ENCODE measurements around the gene CEP164. TPM values are rescaled to one million over a fixed set of nuclear protein-coding genes. Genes with fewer than 3 reads are reported as not detected.

Gene CEP164
- total RNA-seq, 2 experiments from 2014 or later = 23.9 to 24.6 TPM

DNA sequence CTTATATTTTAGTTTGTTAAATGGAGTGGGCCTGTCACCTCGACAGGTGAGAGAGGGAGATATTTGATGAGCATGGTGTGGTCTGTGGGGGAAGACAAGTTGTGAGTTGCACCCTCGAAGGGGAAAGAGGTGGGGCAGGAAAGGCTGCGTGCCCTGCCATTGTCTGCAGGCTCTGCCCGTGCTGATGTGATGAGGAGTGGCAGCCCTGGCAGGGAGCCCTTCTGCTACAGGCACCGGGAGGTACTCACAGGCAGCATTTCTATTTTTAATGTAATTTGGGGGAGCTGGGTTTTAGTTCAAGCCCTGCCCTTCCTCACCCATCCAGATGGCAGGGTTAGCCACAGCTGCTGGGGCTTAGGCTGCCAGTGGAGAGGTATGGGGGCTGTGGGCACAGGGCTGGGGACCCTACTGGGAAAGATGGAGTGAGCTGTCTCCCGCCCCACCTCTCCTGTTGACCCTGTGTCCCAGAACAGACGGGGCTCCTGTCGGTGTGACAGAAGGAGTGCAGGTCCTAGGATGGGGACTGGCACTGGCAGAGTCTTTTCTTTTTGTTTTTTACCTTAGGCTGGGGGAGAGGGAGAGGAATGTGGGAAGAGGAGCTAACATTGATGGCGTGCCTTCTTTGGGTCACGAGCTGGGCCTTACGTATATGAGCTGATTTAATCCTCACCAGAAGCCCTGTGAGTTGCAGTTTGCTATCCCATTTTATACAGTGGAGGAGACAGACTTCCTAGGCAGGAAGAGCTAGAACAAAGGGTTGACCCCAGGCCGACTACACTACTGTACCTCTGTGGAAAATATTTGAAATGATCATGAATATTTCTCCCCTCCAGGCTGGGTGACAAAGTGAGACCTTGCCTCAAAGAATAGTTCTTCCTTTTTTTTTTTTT, 51.6 kb downstream of the CEP164 start:
- no peak for DNase-seq
- Mint-ChIP-seq H3K4me1 (ENCODE audit: low read depth) (no peaks in the 10 kb centered on the region), H3K36me3 (ENCODE audit: low read depth) (peaks cover 9% of the 10 kb centered on the region), H3K27me3 (ENCODE audit: low read depth) (no peaks in the 10 kb centered on the region), H3K27ac (no peak overlapping the region), H3K9me3 (no peaks in the 10 kb centered on the region), H3K4me3 (no peak overlapping the region)
- intact Hi-C loops (cut with micrococcal nuclease) = no loop called here
- CTCF ChIA-PET = no interaction called here

DNA sequence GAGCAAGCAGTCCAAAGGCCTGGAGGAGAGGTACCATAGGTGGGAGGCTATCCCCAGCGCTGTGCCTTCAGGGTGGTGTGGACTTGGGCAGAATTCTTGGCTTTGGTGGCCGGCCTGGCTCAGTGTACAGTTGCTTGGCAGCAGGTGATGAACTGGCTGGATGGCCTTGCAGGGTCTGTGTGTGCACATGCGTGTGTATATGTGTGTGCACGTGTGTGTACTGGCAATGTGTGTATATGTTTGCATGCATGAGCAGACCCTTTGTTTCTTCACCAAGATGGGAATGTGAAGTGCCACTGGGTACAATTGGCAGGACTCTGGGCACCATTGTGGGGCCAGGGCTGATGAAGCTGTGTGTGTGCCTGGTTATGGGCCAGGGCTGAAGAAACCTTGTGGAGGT, 53.0 kb downstream of the CEP164 start:
- peaks cover 8% of the 10 kb centered on the region for H3K36me3 Mint-ChIP-seq (ENCODE audit: low read depth)
- no peaks in the 10 kb centered on the region for H3K9me3 Mint-ChIP-seq
- H3K4me1 Mint-ChIP-seq (ENCODE audit: low read depth) = no peaks in the 10 kb centered on the region
- CTCF ChIA-PET = interaction anchor here (1.0 kb wide), 1 partner anchor 14 kb away, joined by 4 read pairs; no protein-coding TSS in a partner anchor
- no peak overlapping the region for H3K4me3 Mint-ChIP-seq
- no peaks in the 10 kb centered on the region for H3K27me3 Mint-ChIP-seq (ENCODE audit: low read depth)
- H3K27ac Mint-ChIP-seq = no peak overlapping the region
- intact Hi-C loops (cut with micrococcal nuclease) = no loop called here
- DNase-seq = no peak

DNA sequence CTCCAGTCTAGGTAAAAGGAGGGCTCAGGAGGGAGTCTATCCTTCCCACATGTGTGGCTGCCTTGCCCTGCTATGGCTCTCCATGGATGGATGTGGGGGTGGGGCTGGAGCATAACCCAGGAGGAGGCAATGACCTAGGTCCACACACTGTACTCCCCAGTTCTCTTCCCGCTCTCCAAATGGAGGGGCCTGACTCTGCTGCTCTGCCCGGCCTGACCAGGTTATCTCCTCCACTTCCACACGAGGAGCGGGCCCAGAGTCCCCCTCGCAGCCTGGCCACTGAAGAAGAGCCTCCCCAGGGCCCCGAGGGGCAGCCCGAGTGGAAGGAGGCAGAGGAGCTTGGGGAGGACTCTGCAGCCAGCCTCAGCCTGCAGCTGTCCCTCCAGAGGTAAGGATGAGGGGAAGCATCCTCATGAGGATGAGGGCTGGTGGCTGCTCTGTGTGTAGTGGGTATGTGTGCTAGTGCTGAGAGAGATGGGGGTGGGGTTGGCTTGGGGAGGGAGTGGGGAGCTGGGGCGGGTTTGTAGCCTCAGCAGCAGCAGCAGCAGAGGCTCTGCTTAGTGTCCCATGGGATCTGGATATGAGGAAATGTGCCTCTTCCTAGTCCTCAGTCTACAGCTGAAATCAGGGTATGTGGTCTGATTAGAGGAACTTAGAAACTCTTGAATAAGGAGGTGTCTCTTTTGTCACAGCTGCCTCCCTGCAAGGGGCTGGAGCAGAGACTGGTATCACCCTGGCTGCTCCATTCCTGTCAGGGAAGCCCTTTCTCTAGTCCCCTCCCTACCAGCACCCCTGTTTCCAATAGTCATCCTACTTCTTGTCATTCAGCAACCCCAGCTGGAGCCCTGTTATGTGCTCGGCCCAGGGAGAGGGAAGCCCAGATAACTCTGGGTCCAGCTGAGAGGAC, 54.1 kb downstream of the CEP164 start:
- Mint-ChIP-seq H3K4me1 (ENCODE audit: low read depth) (no peaks in the 10 kb centered on the region), H3K27me3 (ENCODE audit: low read depth) (no peaks in the 10 kb centered on the region), H3K27ac (no peak overlapping the region), H3K9me3 (no peaks in the 10 kb centered on the region), H3K4me3 (no peak overlapping the region), H3K36me3 (ENCODE audit: low read depth) (peaks cover 3% of the 10 kb centered on the region)
- intact Hi-C loops (cut with micrococcal nuclease) = no loop called here
- CTCF ChIA-PET = no interaction called here
- DNase-seq = no peak

DNA sequence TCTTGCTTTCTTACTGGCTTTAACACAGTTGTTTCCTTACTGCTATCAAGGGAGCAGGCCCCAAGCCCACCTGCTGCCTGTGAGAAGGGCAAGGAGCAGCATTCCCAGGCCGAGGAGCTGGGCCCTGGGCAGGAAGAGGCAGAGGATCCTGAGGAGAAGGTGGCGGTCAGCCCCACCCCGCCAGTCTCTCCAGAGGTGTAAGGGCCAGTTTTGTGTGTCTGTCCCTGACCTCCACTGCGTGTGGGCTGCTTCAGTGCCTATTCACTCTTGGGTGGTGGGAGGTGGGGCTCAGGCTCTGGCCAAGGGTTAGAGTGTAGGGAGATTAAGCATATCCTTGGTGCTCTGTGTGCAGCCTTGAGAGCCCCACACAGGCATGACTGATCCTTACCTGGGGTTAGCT, 55.1 kb downstream of the CEP164 start:
- intact Hi-C loops (cut with micrococcal nuclease) = no loop called here
- no peak for DNase-seq
- Mint-ChIP-seq H3K27ac (peak overlapping the region; percentile 19), H3K27me3 (ENCODE audit: low read depth) (no peaks in the 10 kb centered on the region), H3K9me3 (no peaks in the 10 kb centered on the region), H3K4me3 (no peak overlapping the region), H3K4me1 (ENCODE audit: low read depth) (no peaks in the 10 kb centered on the region), H3K36me3 (ENCODE audit: low read depth) (peaks cover 3% of the 10 kb centered on the region)
- CTCF ChIA-PET = interaction anchor here (1.1 kb wide), 1 partner anchor 43 kb away, joined by 3 read pairs; no protein-coding TSS in a partner anchor

DNA sequence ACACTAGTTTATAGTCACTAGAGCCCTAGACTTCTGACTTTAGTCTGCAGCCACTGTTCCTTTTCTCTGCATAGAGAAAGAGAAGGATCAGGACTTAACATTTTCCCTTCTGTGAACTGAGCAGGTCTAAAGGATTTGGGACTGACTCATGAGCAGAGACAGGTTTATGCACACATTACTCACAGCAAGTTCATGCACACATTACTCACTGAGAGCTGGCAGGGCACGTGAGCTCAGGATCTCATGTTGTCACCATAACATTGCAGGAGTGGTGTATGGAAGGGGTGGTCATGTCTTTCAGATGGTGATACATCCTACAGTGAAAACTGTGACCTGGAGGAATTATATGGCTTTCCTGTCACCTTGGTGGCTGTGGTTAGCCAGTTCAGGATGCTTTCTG, 56.4 kb downstream of the CEP164 start:
- no peak overlapping the region for H3K27ac Mint-ChIP-seq
- peaks cover 6% of the 10 kb centered on the region for H3K36me3 Mint-ChIP-seq (ENCODE audit: low read depth)
- CTCF ChIA-PET = no interaction called here
- no peaks in the 10 kb centered on the region for H3K4me1 Mint-ChIP-seq (ENCODE audit: low read depth)
- no peak for DNase-seq
- no peaks in the 10 kb centered on the region for H3K9me3 Mint-ChIP-seq
- no peaks in the 10 kb centered on the region for H3K27me3 Mint-ChIP-seq (ENCODE audit: low read depth)
- H3K4me3 Mint-ChIP-seq = no peak overlapping the region
- intact Hi-C loops (cut with micrococcal nuclease) = no loop called here

DNA sequence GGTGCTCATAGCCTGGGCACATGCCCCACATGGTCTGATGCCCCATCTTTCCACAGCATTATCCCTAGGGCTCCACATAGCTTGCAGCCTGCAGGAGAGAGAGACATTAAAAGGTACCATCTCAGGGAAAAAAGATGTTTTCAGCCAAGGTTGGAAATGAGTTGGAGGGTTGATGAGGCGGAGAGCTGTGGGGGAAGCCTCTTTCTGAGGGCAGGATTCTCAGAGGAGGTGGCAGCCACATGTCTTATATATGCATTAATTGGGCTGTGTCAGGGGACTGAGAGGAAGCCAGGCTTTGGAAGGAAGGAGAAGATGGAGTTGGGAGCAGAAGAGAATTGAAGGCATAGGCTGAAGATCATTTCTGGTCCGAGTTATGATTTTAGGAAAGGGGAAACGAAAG, 57.8 kb downstream of the CEP164 start:
- Mint-ChIP-seq H3K4me3 (no peak overlapping the region), H3K4me1 (ENCODE audit: low read depth) (no peaks in the 10 kb centered on the region), H3K27ac (no peak overlapping the region), H3K27me3 (ENCODE audit: low read depth) (no peaks in the 10 kb centered on the region), H3K9me3 (no peaks in the 10 kb centered on the region), H3K36me3 (ENCODE audit: low read depth) (peaks cover 11% of the 10 kb centered on the region)
- DNase-seq = no peak
- intact Hi-C loops (cut with micrococcal nuclease) = no loop called here
- CTCF ChIA-PET = interaction anchor here (1.2 kb wide), 1 partner anchor 41 kb away, joined by 3 read pairs; no protein-coding TSS in a partner anchor

DNA sequence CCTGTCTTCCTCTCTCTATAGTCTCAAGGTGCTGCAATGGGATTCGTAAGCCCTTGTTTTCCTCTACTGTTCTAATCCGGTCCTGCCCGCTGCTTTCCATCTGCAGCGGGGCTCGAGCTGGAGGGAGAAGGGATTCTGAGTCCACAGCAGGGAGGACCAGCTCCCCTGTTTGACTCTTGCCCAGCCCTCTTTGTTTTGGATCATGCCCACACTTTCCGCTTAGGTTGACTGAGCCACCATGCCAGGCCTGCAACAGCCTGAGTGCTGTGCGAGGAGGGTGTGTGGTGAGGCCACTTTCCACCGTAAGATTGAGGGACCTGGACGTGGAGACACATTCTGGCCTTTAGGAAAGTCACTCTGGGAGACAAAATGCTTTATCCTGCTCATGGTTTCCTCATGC, 58.3 kb downstream of the CEP164 start:
- Mint-ChIP-seq H3K36me3 (ENCODE audit: low read depth) (peaks cover 11% of the 10 kb centered on the region), H3K27ac (no peak overlapping the region), H3K4me1 (ENCODE audit: low read depth) (no peaks in the 10 kb centered on the region), H3K9me3 (no peaks in the 10 kb centered on the region), H3K27me3 (ENCODE audit: low read depth) (no peaks in the 10 kb centered on the region), H3K4me3 (no peak overlapping the region)
- intact Hi-C loops (cut with micrococcal nuclease) = no loop called here
- DNase-seq = no peak
- CTCF ChIA-PET = interaction anchor here (1.2 kb wide), 1 partner anchor 40 kb away, joined by 3 read pairs; no protein-coding TSS in a partner anchor

DNA sequence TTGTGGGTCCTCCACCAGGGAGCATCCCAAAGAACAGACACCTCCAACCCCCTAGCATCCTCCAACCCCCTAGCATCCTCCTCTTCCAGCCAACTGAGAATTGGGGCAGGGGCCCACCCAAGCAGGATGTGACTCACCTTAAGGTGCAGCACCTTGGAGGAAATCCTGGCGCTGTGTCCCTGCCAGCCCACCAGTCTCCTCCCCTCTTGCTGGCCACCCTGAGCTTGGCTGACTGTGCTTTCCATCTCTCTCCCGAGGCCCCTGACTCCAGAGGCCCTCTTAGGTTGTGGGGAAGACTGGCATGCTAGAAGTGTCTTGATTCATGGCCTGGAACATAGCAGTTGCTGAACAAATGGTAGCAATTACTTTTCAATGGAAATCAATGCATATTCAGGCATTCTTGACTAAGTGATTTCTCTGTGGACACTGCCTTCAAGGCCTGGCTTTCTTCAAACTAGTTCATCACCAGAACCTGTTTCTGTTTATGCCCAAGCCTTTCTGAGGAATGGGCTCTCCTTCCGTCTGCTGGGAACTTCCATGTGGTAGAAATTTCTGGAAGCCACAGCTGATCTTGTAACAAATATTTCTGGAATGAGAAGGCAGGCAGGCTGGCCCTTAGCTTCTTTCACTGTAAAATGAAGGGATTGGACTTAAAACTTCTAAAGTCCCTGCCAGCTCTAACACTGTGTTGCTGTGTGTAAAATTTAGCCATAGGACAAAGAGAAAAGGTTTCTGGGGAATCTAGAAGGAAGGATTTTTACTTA, 60.5 kb downstream of the CEP164 start:
- H3K27ac Mint-ChIP-seq = no peak overlapping the region
- H3K27me3 Mint-ChIP-seq (ENCODE audit: low read depth) = no peaks in the 10 kb centered on the region
- H3K4me1 Mint-ChIP-seq (ENCODE audit: low read depth) = no peaks in the 10 kb centered on the region
- no peak overlapping the region for H3K4me3 Mint-ChIP-seq
- intact Hi-C loops (cut with micrococcal nuclease) = no loop called here
- H3K9me3 Mint-ChIP-seq = no peaks in the 10 kb centered on the region
- no peak for DNase-seq
- H3K36me3 Mint-ChIP-seq (ENCODE audit: low read depth) = peaks cover 19% of the 10 kb centered on the region
- CTCF ChIA-PET = interaction anchor here (0.7 kb wide), 1 partner anchor 936 kb away, joined by 3 read pairs; no protein-coding TSS in a partner anchor

DNA sequence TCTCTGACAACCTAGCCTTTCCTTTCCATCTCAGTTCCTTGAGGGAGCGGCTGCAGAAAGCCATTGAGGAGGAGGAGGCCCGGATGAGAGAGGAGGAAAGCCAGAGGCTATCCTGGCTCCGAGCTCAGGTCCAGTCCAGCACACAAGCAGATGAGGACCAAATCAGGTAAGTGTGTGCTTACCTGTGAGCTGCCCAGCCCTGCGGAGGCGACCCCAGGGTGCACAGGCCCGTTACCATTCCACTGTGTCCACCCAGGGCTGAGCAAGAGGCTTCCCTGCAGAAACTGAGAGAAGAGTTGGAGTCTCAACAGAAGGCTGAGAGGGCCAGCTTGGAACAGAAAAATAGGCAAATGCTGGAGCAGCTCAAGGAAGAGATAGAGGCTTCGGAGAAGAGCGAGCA, 63.1 kb downstream of the CEP164 start:
- Mint-ChIP-seq H3K4me3 (no peak overlapping the region), H3K4me1 (ENCODE audit: low read depth) (no peaks in the 10 kb centered on the region), H3K9me3 (no peaks in the 10 kb centered on the region), H3K27ac (no peak overlapping the region), H3K36me3 (ENCODE audit: low read depth) (peaks cover 29% of the 10 kb centered on the region), H3K27me3 (ENCODE audit: low read depth) (no peaks in the 10 kb centered on the region)
- DNase-seq = no peak
- intact Hi-C loops (cut with micrococcal nuclease) = no loop called here
- CTCF ChIA-PET = interaction anchor here (0.7 kb wide), 1 partner anchor 696 kb away, joined by 8 read pairs; no protein-coding TSS in a partner anchor

DNA sequence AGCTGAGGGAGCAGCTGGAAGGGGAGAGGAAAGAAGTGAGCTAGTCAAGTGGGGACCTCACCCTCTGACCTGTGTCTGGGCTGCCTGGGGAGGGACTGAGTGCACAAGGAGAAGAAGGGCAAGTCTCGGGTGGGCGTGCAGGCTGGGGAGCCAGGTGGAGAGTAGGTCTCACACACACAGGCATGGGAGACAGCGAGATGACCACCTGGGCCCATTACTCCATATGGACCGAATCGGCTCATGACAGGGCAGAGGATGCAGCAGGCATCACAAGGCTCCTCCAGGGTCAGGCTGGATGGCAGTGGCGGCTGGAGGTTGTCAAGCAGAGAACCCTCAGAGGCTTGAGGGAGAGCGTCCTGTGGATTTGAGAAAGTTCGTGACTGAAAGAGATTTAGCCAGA, 63.5 kb downstream of the CEP164 start:
- Mint-ChIP-seq H3K4me1 (ENCODE audit: low read depth) (no peaks in the 10 kb centered on the region), H3K36me3 (ENCODE audit: low read depth) (peaks cover 33% of the 10 kb centered on the region), H3K27ac (no peak overlapping the region), H3K27me3 (ENCODE audit: low read depth) (no peaks in the 10 kb centered on the region), H3K4me3 (no peak overlapping the region), H3K9me3 (no peaks in the 10 kb centered on the region)
- intact Hi-C loops (cut with micrococcal nuclease) = no loop called here
- DNase-seq = no peak
- CTCF ChIA-PET = interaction anchor here (0.7 kb wide), 1 partner anchor 696 kb away, joined by 8 read pairs; no protein-coding TSS in a partner anchor

DNA sequence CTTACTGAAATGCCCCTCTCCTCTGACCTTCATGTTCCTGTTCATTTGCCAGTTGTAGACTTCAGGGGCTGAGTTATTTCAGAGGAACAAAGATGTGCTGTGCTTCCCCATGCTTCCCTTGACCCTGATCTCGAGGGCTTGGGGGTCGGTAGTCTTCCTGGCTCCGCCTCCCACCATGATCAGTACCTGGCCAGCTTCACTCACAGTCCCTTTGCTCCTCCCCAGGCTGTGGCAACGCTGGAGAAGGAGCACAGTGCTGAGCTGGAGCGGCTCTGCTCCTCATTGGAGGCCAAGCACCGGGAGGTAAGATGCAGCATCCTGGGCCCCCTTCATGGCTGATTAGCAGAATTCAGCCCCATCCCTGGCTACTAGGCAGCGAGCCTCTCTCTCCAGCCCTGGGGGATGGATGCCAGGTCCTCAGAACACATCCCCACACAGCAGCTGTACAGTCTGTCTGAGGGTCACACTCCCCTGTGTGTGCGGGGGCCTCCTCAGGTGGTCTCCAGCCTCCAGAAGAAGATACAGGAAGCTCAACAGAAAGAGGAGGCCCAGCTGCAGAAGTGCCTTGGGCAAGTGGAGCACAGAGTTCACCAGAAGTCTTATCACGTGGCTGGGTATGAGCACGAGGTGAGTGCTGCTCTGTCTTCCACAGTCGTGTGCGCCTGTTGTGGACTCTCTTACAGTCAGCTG, 64.5 kb downstream of the CEP164 start:
- Mint-ChIP-seq H3K9me3 (no peaks in the 10 kb centered on the region), H3K4me3 (no peak overlapping the region), H3K36me3 (ENCODE audit: low read depth) (peaks cover 41% of the 10 kb centered on the region), H3K27me3 (ENCODE audit: low read depth) (no peaks in the 10 kb centered on the region), H3K27ac (no peak overlapping the region), H3K4me1 (ENCODE audit: low read depth) (no peaks in the 10 kb centered on the region)
- DNase-seq = no peak
- intact Hi-C loops (cut with micrococcal nuclease) = no loop called here
- CTCF ChIA-PET = no interaction called here

Measured in activated naive CD4-positive, alpha-beta T cell treated with anti-CD3 and anti-CD28 coated beads for 36 hours (primary cell).